BE2C (cell line): ENCODE results near the gene DDX56.

Source experiments
- DNase-seq: peaks from one replicate; pipeline ENCODE4 v3.0.0-alpha.2; 2020
- H3K27me3 ChIP-seq: fragments of 250-450 bp; sonication (Bioruptor Pico); 2 replicates; pipeline ENCODE4 v1.5.1; 2020; ENCODE audit warnings: mild to moderate bottlenecking
- H3K36me3 ChIP-seq: fragments of 250-450 bp; sonication (Bioruptor Pico); 2 replicates; pipeline ENCODE4 v1.5.1; 2020; ENCODE audit warnings: mild to moderate bottlenecking
- H3K4me1 ChIP-seq: fragments of 250-450 bp; sonication (Bioruptor Pico); 2 replicates; pipeline ENCODE4 v1.5.1; 2020
- H3K4me3 ChIP-seq: 2 replicates; pipeline ENCODE4 v1.5.1; 2011; ENCODE audit warnings: low read depth, low read length
- H3K9me3 ChIP-seq: fragments of 250-450 bp; sonication (Bioruptor Pico); 2 replicates; pipeline ENCODE4 v1.5.1; 2020
- TF ChIP-seq, protein P1 (sequence below): IDR thresholded peaks from 2 replicates; pipeline ENCODE4 v1.5.1; 2012; ENCODE audit warnings: mild to moderate bottlenecking, low read depth, low read length

The DDX56 gene

DNA sequence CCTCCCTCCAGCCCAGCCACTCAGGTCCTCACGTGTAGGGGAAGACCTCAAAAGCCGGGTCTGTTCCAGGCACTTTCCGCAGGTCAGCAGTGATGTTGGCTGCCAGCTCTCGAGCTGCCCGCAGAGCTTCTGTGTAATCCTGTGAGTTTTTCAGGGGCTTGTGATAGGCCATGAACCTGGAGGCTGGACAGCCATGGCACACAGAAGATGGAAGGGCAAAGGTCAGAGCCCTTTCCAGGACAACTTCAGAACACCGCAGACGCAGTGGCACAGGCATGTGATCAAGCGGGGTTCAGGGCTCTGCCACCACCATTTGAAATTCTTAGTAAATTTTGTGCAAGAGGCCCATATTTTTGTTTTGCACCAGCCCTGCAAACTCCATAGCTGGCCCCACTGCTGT is 56.5 kb downstream of the DDX56 start:
- TF ChIP-seq, protein P1, sequence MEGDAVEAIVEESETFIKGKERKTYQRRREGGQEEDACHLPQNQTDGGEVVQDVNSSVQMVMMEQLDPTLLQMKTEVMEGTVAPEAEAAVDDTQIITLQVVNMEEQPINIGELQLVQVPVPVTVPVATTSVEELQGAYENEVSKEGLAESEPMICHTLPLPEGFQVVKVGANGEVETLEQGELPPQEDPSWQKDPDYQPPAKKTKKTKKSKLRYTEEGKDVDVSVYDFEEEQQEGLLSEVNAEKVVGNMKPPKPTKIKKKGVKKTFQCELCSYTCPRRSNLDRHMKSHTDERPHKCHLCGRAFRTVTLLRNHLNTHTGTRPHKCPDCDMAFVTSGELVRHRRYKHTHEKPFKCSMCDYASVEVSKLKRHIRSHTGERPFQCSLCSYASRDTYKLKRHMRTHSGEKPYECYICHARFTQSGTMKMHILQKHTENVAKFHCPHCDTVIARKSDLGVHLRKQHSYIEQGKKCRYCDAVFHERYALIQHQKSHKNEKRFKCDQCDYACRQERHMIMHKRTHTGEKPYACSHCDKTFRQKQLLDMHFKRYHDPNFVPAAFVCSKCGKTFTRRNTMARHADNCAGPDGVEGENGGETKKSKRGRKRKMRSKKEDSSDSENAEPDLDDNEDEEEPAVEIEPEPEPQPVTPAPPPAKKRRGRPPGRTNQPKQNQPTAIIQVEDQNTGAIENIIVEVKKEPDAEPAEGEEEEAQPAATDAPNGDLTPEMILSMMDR: no peak
- Histone ChIP-seq H3K27me3 (no peaks in the 10 kb centered on the region), H3K4me3 (no peak overlapping the region), H3K9me3 (no peaks in the 10 kb centered on the region), H3K4me1 (no peaks in the 10 kb centered on the region), H3K36me3 (no peaks in the 10 kb centered on the region)
- no peak for DNase-seq
